Fibroblast of skin of right quadriceps (primary cell): ENCODE results near the gene SOWAHA.
A peak's percentile ranks its signal among the peaks of the same experiment; 100 is the strongest.
"Not testable (repeated sequence)": the region's sequence is repeated elsewhere in the genome, so short reads cannot be mapped to it uniquely, and the experiment has no call there.

Source experiments
- DNase-seq: peaks from one replicate; pipeline ENCODE4 v3.0.0-alpha.2; 2013

Gene SOWAHA

GRCh38 chr5:132778129-132778528 lies 35.0 kb upstream of the SOWAHA start:
- no peak for DNase-seq

- no peak for DNase-seq
Observed at GRCh38 chr5:132778856-132779255, 34.2 kb upstream of the SOWAHA start.

- no peak for DNase-seq
Observed at GRCh38 chr5:132779961-132780360, 33.1 kb upstream of the SOWAHA start.

- DNase-seq: no peak
Observed at GRCh38 chr5:132780577-132780976, 32.5 kb upstream of the SOWAHA start.

GRCh38 chr5:132781029-132781428 lies 32.1 kb upstream of the SOWAHA start:
- DNase-seq: no peak

- peak; percentile 72 for DNase-seq
Observed at GRCh38 chr5:132782101-132782500, 31.0 kb upstream of the SOWAHA start.

GRCh38 chr5:132785365-132785764 lies 27.7 kb upstream of the SOWAHA start:
- DNase-seq: peak; percentile 14

- no peak for DNase-seq
Observed at GRCh38 chr5:132785864-132786263, 27.2 kb upstream of the SOWAHA start.

GRCh38 chr5:132787076-132787475 lies 26.0 kb upstream of the SOWAHA start:
- peak; percentile 58 for DNase-seq

- no peak for DNase-seq
Observed at GRCh38 chr5:132788508-132788907, 24.6 kb upstream of the SOWAHA start.

- no peak for DNase-seq
Observed at GRCh38 chr5:132788990-132789886, 23.9 kb upstream of the SOWAHA start.

- no peak for DNase-seq
Observed at GRCh38 chr5:132790201-132790865, 22.8 kb upstream of the SOWAHA start.

GRCh38 chr5:132791026-132791425 lies 22.1 kb upstream of the SOWAHA start:
- no peak for DNase-seq

- DNase-seq: no peak
Observed at GRCh38 chr5:132797651-132798050, 15.5 kb upstream of the SOWAHA start.

- DNase-seq: no peak
Observed at GRCh38 chr5:132799392-132799791, 13.7 kb upstream of the SOWAHA start.

GRCh38 chr5:132800545-132800944 lies 12.6 kb upstream of the SOWAHA start:
- no peak for DNase-seq

GRCh38 chr5:132802044-132802684 lies 10.9 kb upstream of the SOWAHA start:
- DNase-seq: no peak

- DNase-seq: not testable (repeated sequence)
Observed at GRCh38 chr5:132802685-132803066, 10.4 kb upstream of the SOWAHA start.

- not testable (repeated sequence) for DNase-seq
Observed at GRCh38 chr5:132804219-132804618, 8.9 kb upstream of the SOWAHA start.

- DNase-seq: not testable (repeated sequence)
Observed at GRCh38 chr5:132805872-132806271, 7.2 kb upstream of the SOWAHA start.

- DNase-seq: not testable (repeated sequence)
Observed at GRCh38 chr5:132806804-132807162, 6.3 kb upstream of the SOWAHA start.

- DNase-seq: no peak
Observed at GRCh38 chr5:132807163-132807838, 5.8 kb upstream of the SOWAHA start.

- DNase-seq: no peak
Observed at GRCh38 chr5:132808448-132808847, 4.7 kb upstream of the SOWAHA start.
